Measurements from ENCODE around the gene HNRNPA1. TPM values are rescaled to one million over a fixed set of nuclear protein-coding genes. Genes with fewer than 3 reads are reported as not detected.
A peak's percentile ranks its signal among the peaks of the same experiment; 100 is the strongest.

Gene HNRNPA1
- total and polyA plus RNA-seq, 9 of the 15 experiments (the other 6 are each of a cell fraction or from before 2014, with no cell fraction given), result 1,166 to 2,703 (median 1,815) TPM

DNA sequence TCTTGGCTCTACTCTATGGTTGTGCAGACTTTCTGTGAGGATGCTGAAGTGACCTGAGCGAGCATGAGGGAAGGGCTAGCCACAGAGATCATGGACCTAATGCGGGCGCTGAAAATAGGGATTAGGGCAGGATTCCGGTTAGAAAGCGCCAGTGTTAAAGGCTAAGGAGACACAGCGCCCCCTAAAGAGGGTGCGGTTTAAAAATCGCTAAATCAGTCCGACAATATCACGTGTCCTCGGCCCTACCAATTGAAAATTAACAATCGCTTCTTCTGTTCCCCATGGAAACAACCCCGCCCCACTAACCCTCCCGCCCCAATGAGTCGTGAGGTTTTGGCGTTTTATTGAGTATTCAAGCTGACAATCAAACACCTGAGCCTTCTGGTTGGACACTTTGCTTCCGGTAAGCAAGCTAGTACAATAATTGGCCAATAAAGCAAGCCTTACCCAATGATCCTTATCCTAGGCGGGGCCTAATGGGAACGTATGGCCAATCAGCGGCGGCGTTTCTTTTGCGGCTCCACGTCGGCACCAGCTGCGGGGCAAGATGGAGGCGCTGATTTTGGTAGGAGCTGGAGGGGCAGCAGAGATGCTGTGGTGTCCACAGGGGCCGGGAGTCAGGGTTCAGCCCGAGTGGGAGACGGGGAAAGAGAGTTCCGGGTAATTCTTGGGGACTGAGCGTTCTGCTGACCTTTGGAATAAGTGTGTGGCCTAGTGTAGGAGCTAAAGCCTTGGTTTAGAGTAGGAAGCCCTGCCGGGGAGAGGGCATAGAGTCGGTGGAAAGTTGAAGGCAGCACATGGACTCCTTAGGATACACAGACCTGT, 44.3 kb downstream of the HNRNPA1 start, which contains the start of gene COPZ1 (continued):
- TF ChIP-seq, protein P1, sequence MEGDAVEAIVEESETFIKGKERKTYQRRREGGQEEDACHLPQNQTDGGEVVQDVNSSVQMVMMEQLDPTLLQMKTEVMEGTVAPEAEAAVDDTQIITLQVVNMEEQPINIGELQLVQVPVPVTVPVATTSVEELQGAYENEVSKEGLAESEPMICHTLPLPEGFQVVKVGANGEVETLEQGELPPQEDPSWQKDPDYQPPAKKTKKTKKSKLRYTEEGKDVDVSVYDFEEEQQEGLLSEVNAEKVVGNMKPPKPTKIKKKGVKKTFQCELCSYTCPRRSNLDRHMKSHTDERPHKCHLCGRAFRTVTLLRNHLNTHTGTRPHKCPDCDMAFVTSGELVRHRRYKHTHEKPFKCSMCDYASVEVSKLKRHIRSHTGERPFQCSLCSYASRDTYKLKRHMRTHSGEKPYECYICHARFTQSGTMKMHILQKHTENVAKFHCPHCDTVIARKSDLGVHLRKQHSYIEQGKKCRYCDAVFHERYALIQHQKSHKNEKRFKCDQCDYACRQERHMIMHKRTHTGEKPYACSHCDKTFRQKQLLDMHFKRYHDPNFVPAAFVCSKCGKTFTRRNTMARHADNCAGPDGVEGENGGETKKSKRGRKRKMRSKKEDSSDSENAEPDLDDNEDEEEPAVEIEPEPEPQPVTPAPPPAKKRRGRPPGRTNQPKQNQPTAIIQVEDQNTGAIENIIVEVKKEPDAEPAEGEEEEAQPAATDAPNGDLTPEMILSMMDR (IDR thresholded peaks at IDR 0.05 in 2 of 3, conservative IDR thresholded peaks at IDR 0.05 in 1 of 3; ENCODE audit: insufficient read depth in 2 of 3, low read depth in 1 of 3, low read length in 3 of 3), result peak; percentile 84 to 98 (median 87)
- TF ChIP-seq, protein P2, sequence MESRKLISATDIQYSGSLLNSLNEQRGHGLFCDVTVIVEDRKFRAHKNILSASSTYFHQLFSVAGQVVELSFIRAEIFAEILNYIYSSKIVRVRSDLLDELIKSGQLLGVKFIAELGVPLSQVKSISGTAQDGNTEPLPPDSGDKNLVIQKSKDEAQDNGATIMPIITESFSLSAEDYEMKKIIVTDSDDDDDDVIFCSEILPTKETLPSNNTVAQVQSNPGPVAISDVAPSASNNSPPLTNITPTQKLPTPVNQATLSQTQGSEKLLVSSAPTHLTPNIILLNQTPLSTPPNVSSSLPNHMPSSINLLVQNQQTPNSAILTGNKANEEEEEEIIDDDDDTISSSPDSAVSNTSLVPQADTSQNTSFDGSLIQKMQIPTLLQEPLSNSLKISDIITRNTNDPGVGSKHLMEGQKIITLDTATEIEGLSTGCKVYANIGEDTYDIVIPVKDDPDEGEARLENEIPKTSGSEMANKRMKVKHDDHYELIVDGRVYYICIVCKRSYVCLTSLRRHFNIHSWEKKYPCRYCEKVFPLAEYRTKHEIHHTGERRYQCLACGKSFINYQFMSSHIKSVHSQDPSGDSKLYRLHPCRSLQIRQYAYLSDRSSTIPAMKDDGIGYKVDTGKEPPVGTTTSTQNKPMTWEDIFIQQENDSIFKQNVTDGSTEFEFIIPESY (CRISPR knock-in tag; IDR thresholded peaks at IDR 0.05), result no peak
- TF ChIP-seq MIER1 (IDR thresholded peaks at IDR 0.05; ENCODE audit: low read depth) (no peak), GTF2E2 (tag; IDR thresholded peaks at IDR 0.05) (peak; percentile 89; the same call in 1 of the 2 replicates), ZNF395 (CRISPR knock-in tag; IDR thresholded peaks at IDR 0.05) (no peak), ZNF586 (CRISPR knock-in tag; conservative IDR thresholded peaks at IDR 0.05) (no peak), KLF13 (tag; IDR thresholded peaks at IDR 0.05; ENCODE audit: borderline replicate concordance, low read depth) (no peak), MXD1 (CRISPR knock-in tag; IDR thresholded peaks at IDR 0.05; ENCODE audit: borderline replicate concordance, poor library complexity, severe bottlenecking) (no peak), U2AF2 (optimal IDR thresholded peaks at IDR 0.05; ENCODE audit: low read depth, low read length) (no peak), ZFP36 (IDR thresholded peaks at IDR 0.05; ENCODE audit: low read depth, low read length, partially characterized antibody) (no peak), BRD9 (IDR thresholded peaks at IDR 0.05; ENCODE audit: low read depth, partially characterized antibody) (peak; percentile 97), ZNF707 (CRISPR knock-in tag; conservative IDR thresholded peaks at IDR 0.05) (0 out of 2 replicates have a peak, but pooled peaks have one; percentile 46), FOXK2 (conservative IDR thresholded peaks at IDR 0.05 in 1 of 2, IDR thresholded peaks at IDR 0.05 in 1 of 2; ENCODE audit: low read depth in 2 of 2) (peak; percentile 53 to 72; a peak in 3 of 4 replicates), SRF (CRISPR knock-in tag; IDR thresholded peaks at IDR 0.05) (peak; percentile 14 to 44; a peak in 1 of 4 replicates), KDM4B (IDR thresholded peaks at IDR 0.05; ENCODE audit: borderline replicate concordance in 2 of 2, low read depth in 1 of 2) (no peak)
- TF ChIP-seq, protein P3, sequence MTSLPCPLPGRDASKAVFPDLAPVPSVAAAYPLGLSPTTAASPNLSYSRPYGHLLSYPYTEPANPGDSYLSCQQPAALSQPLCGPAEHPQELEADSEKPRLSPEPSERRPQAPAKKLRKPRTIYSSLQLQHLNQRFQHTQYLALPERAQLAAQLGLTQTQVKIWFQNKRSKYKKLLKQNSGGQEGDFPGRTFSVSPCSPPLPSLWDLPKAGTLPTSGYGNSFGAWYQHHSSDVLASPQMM (CRISPR knock-in tag; IDR thresholded peaks at IDR 0.05), result no peak
- TF ChIP-seq, protein P4, sequence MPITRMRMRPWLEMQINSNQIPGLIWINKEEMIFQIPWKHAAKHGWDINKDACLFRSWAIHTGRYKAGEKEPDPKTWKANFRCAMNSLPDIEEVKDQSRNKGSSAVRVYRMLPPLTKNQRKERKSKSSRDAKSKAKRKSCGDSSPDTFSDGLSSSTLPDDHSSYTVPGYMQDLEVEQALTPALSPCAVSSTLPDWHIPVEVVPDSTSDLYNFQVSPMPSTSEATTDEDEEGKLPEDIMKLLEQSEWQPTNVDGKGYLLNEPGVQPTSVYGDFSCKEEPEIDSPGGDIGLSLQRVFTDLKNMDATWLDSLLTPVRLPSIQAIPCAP (CRISPR knock-in tag; IDR thresholded peaks at IDR 0.05; ENCODE audit: borderline replicate concordance), result no peak

All from K562 (cell line).